Hepatocyte (in vitro differentiated cells): Measurements from ENCODE around the gene NRG2. TPM values are rescaled to one million over a fixed set of nuclear protein-coding genes. Genes with fewer than 3 reads are reported as not detected.

Experiments used
- DNase-seq: peaks from one replicate; pipeline ENCODE4 v3.0.0-alpha.2; 2016; ENCODE audit warnings: low spot score
- H2AFZ ChIP-seq: fragments of 200-600 bp; sonication (generic); 2 replicates; pipeline ENCODE4 v1.6.0; 2016; ENCODE audit warnings: antibody characterized with exemption, mild to moderate bottlenecking
- H3K27ac ChIP-seq: fragments of 200-600 bp; sonication (generic); 2 replicates; pipeline ENCODE4 v1.5.1; 2016; ENCODE audit warnings: mild to moderate bottlenecking
- H3K27me3 ChIP-seq: fragments of 200-600 bp; sonication (generic); 2 replicates; pipeline ENCODE4 v1.6.1; 2016
- H3K36me3 ChIP-seq: fragments of 200-600 bp; sonication (generic); replicated peaks from 2 replicates; pipeline ENCODE4 v1.5.1; 2016; ENCODE audit warnings: low read depth; ENCODE audit not compliant: insufficient read depth
- H3K4me1 ChIP-seq: fragments of 200-600 bp; sonication (generic); 2 replicates; pipeline ENCODE4 v1.5.1; 2016; ENCODE audit warnings: mild to moderate bottlenecking, moderate library complexity; ENCODE audit not compliant: insufficient read depth
- H3K4me2 ChIP-seq: fragments of 200-600 bp; sonication (generic); 2 replicates; pipeline ENCODE4 v1.6.0; 2016
- H3K4me3 ChIP-seq: fragments of 200-600 bp; sonication (generic); 2 replicates; pipeline ENCODE4 v1.5.1; 2016; ENCODE audit warnings: mild to moderate bottlenecking
- H3K79me2 ChIP-seq: fragments of 200-600 bp; sonication (generic); 2 replicates; pipeline ENCODE4 v1.6.0; 2017; ENCODE audit warnings: mild to moderate bottlenecking
- H3K9me2 ChIP-seq: fragments of 200-600 bp; sonication (generic); replicated peaks from 2 replicates; pipeline ENCODE4 v1.6.0; 2017; ENCODE audit warnings: mild to moderate bottlenecking; ENCODE audit not compliant: insufficient read depth
- H3K9me3 ChIP-seq: fragments of 200-600 bp; sonication (generic); 2 replicates; pipeline ENCODE4 v1.5.1; 2016; ENCODE audit warnings: low read depth, mild to moderate bottlenecking
- H4K20me1 ChIP-seq: fragments of 200-600 bp; sonication (generic); 2 replicates; pipeline ENCODE4 v1.6.0; 2016; ENCODE audit warnings: mild to moderate bottlenecking; ENCODE audit not compliant: insufficient read depth, poor library complexity, severe bottlenecking
- EZH2 ChIP-seq: fragments of 200-600 bp; sonication (generic); IDR thresholded peaks from 2 replicates; pipeline ENCODE4 v1.6.1; 2016; ENCODE audit warnings: antibody characterized with exemption, mild to moderate bottlenecking, borderline replicate concordance
- EZH2phosphoT487 ChIP-seq: fragments of 200-600 bp; sonication (generic); IDR thresholded peaks from one replicate; pipeline ENCODE4 v1.6.1; 2018; ENCODE audit warnings: antibody characterized with exemption, mild to moderate bottlenecking, low read depth, moderate library complexity; ENCODE audit not compliant: unreplicated experiment, severe bottlenecking
- WGBS: methylation state at CpG from one replicate; pipeline ENCODE4 v1.1.6; 2016; ENCODE audit warnings: low lambda C conversion rate; ENCODE audit errors: missing lambda C conversion rate; 5-methylcytosine and 5-hydroxymethylcytosine counted together
- polyA plus RNA-seq: library from polyadenylated mRNA; unstranded; fragments of >200 nt; fragmentation: Nextera tagmentation; extraction: Ambion mirVana; gene quantifications from 2 replicates; pipeline ENCODE4 v1.2.1, GENCODE V29; 2016
- total RNA-seq: library from RNA; depleted of rRNA; stranded (reverse); fragments of >200 nt; gene quantifications from 2 replicates; pipeline ENCODE4 v1.2.3, GENCODE V29; 2014
- TF ChIP-seq, protein P1 (sequence below): fragments of 200-600 bp; sonication (generic); IDR thresholded peaks from 2 replicates; pipeline ENCODE4 v1.5.1; 2016; ENCODE audit warnings: antibody characterized with exemption, mild to moderate bottlenecking; ENCODE audit not compliant: poor library complexity

Gene NRG2
- total and polyA plus RNA-seq, 2 experiments from 2014 or later, result 1.4 to 1.5 TPM

GRCh38 chr5:140058212-140058932 is 15.3 kb upstream of the NRG2 start:
- Histone ChIP-seq H4K20me1 (no peaks in the 10 kb centered on the region), H3K9me2 (no peaks in the 10 kb centered on the region), H3K4me1 (no peaks in the 10 kb centered on the region), H3K79me2 (no peaks in the 10 kb centered on the region), H3K36me3 (no peaks in the 10 kb centered on the region), H3K4me3 (no peak overlapping the region), H3K9me3 (no peaks in the 10 kb centered on the region), H3K27me3 (peaks cover 82% of the 10 kb centered on the region), H3K4me2 (no peak overlapping the region), H3K27ac (no peak overlapping the region), H2AFZ (no peak overlapping the region)
- DNase-seq, result no peak
- WGBS, result 86% methylated on average over 5 of the region's 5 CpGs
- no peak for TF ChIP-seq EZH2
- TF ChIP-seq, protein P1, sequence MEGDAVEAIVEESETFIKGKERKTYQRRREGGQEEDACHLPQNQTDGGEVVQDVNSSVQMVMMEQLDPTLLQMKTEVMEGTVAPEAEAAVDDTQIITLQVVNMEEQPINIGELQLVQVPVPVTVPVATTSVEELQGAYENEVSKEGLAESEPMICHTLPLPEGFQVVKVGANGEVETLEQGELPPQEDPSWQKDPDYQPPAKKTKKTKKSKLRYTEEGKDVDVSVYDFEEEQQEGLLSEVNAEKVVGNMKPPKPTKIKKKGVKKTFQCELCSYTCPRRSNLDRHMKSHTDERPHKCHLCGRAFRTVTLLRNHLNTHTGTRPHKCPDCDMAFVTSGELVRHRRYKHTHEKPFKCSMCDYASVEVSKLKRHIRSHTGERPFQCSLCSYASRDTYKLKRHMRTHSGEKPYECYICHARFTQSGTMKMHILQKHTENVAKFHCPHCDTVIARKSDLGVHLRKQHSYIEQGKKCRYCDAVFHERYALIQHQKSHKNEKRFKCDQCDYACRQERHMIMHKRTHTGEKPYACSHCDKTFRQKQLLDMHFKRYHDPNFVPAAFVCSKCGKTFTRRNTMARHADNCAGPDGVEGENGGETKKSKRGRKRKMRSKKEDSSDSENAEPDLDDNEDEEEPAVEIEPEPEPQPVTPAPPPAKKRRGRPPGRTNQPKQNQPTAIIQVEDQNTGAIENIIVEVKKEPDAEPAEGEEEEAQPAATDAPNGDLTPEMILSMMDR, result no peak
- TF ChIP-seq EZH2phosphoT487, result no peak

DNA sequence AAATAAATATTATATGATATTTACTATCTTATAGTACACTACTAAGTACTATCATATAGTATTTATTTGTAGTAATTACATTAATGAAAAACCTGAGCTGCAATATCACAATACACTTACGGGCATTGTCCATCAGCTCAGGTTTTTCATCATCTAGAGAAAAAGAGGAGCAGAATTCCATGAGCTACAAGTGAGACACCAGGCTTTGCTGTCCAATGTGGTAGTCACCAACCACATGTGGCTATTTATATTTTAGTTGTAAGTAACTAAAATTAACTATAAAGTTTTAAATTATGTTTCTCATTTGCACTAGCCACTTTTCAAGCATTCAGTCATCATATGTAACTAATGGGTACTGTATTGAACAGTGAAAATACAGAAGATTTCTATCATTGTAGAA is 13.8 kb upstream of the NRG2 start:
- peaks cover 71% of the 10 kb centered on the region for H3K27me3 ChIP-seq
- H3K9me2 ChIP-seq, result no peaks in the 10 kb centered on the region
- no peaks in the 10 kb centered on the region for H3K4me1 ChIP-seq
- WGBS, result 90% methylated on average over 1 of the region's 1 CpG
- no peak for TF ChIP-seq EZH2phosphoT487
- no peak for TF ChIP-seq EZH2
- TF ChIP-seq, protein P1, result no peak
- H3K36me3 ChIP-seq, result no peaks in the 10 kb centered on the region
- DNase-seq, result no peak
- H3K27ac ChIP-seq, result no peak overlapping the region
- H4K20me1 ChIP-seq, result no peaks in the 10 kb centered on the region
- H3K9me3 ChIP-seq, result no peaks in the 10 kb centered on the region
- no peak overlapping the region for H2AFZ ChIP-seq
- no peaks in the 10 kb centered on the region for H3K79me2 ChIP-seq
- H3K4me3 ChIP-seq, result no peak overlapping the region
- no peak overlapping the region for H3K4me2 ChIP-seq

DNA sequence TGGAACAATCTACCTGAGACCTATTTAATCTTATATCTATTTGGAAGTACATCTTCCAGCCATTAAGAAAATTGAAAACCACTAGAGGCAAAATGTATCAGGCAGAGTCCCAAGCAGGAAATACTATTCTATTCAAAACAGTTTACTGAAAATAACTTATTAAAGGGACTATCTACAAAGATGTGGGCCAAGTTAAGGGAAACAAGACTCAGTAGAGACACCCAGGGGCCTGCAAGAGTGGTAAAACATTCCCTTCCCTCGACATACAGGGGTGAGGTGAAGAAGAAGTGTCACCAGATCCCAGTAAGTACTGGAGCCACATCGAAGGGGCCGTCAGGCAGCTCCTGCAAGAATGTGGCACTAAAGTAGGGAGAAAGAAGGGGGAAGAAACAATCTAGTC is 12.1 kb upstream of the NRG2 start:
- no peaks in the 10 kb centered on the region for H3K36me3 ChIP-seq
- H3K27me3 ChIP-seq, result peaks cover 65% of the 10 kb centered on the region
- no peaks in the 10 kb centered on the region for H4K20me1 ChIP-seq
- no peaks in the 10 kb centered on the region for H3K4me1 ChIP-seq
- H3K4me2 ChIP-seq, result no peak overlapping the region
- H3K79me2 ChIP-seq, result no peaks in the 10 kb centered on the region
- H3K4me3 ChIP-seq, result no peak overlapping the region
- 45% methylated on average over 3 of the region's 3 CpGs for WGBS
- no peak overlapping the region for H3K27ac ChIP-seq
- TF ChIP-seq, protein P1, result no peak
- TF ChIP-seq EZH2, result no peak
- TF ChIP-seq EZH2phosphoT487, result no peak
- DNase-seq, result no peak
- no peaks in the 10 kb centered on the region for H3K9me3 ChIP-seq
- H2AFZ ChIP-seq, result no peak overlapping the region
- H3K9me2 ChIP-seq, result no peaks in the 10 kb centered on the region
